ENCODE data around the gene JARID2.
A peak's percentile ranks its signal among the peaks of the same experiment; 100 is the strongest.

Gene JARID2

GRCh38 chr6:15398633-15399275 is 152.9 kb downstream of the JARID2 start:
- no peak overlapping the region for H3K27ac ChIP-seq (ENCODE audit: low read depth, low read length)

GRCh38 chr6:15399641-15400470 is 154.0 kb downstream of the JARID2 start:
- Histone ChIP-seq H3K27ac (ENCODE audit: low read depth, low read length) (0 out of 2 replicates have a peak overlapping the region, but pooled peaks have one; percentile 20), H3K9ac (ENCODE audit: low read depth, low read length) (no peak overlapping the region), H3K9me3 (ENCODE audit: insufficient read depth, low read depth, low read length) (no peaks in the 10 kb centered on the region), H3K4me3 (ENCODE audit: low read length) (no peak overlapping the region), H3K36me3 (ENCODE audit: insufficient read depth, low read length) (no peaks in the 10 kb centered on the region), H3K27me3 (ENCODE audit: insufficient read depth, low read length) (no peaks in the 10 kb centered on the region), H3K4me1 (ENCODE audit: insufficient read depth, low read length) (peaks cover 88% of the 10 kb centered on the region)
- 51% methylated on average over 9 of the region's 9 CpGs for WGBS

More at GRCh38 chr6:15398633-15399275, 152.9 kb downstream of the JARID2 start:
- Histone ChIP-seq H3K9ac (ENCODE audit: low read depth, low read length) (no peak overlapping the region), H3K9me3 (ENCODE audit: insufficient read depth, low read depth, low read length) (no peaks in the 10 kb centered on the region), H3K4me1 (ENCODE audit: insufficient read depth, low read length) (peaks cover 77% of the 10 kb centered on the region), H3K27me3 (ENCODE audit: insufficient read depth, low read length) (no peaks in the 10 kb centered on the region), H3K4me3 (ENCODE audit: low read length) (no peak overlapping the region), H3K36me3 (ENCODE audit: insufficient read depth, low read length) (no peaks in the 10 kb centered on the region)
- 91% methylated on average over 8 of the region's 8 CpGs for WGBS

DNA sequence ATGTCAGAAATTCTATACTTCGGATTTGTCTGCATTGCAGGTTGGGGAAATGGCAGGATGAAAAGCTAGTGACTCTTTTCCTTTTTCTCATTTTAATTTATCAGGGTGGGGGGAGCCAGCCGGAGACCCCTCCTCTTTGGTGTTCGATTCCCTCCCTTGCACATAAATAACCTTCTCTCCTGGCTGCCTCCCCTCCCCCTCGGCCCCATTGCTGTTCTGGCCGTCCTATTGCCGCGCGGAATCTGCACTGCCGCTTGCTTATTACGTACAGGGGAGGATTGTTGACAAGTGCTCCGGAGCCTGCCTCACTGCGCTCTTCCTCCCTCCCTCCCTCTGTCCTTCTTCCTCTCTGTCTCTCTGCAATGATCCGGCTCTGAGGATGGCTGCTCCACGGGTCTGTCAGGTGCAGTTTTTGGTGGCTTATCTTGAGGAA is 154.7 kb downstream of the JARID2 start:
- Histone ChIP-seq H3K27ac (ENCODE audit: low read depth, low read length) (no peak overlapping the region), H3K4me1 (ENCODE audit: insufficient read depth, low read length) (peaks cover 95% of the 10 kb centered on the region)

DNA sequence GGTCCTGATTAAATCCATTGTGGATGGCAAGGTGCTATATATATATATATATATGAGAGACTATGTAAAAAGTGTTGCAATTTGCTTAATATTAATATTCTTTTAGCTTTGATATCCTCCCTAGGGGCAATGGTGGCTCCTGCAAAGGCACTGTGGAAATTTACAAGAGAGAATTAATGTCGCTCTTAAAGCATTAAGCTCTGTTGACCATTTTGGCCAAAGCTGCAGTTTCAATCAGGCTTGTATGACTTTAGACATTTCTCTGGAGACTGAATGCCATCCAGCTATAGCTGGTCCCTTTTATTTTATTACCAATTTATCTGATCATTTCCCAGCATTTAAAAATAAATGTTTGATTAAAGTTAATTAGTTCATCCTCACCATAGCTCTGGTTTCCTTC is 155.3 kb downstream of the JARID2 start:
- Histone ChIP-seq H3K4me3 (ENCODE audit: low read length) (no peak overlapping the region), H3K9ac (ENCODE audit: low read depth, low read length) (no peak overlapping the region), H3K9me3 (ENCODE audit: insufficient read depth, low read depth, low read length) (no peaks in the 10 kb centered on the region), H3K27me3 (ENCODE audit: insufficient read depth, low read length) (no peaks in the 10 kb centered on the region), H3K27ac (ENCODE audit: low read depth, low read length) (no peak overlapping the region), H3K36me3 (ENCODE audit: insufficient read depth, low read length) (no peaks in the 10 kb centered on the region), H3K4me1 (ENCODE audit: insufficient read depth, low read length) (peaks cover 94% of the 10 kb centered on the region)
- WGBS, result 90% methylated on average over 1 of the region's 1 CpG

More for the DNA sequence above, 154.7 kb downstream of the JARID2 start:
- H3K9ac ChIP-seq (ENCODE audit: low read depth, low read length), result no peak overlapping the region
- no peaks in the 10 kb centered on the region for H3K9me3 ChIP-seq (ENCODE audit: insufficient read depth, low read depth, low read length)
- H3K36me3 ChIP-seq (ENCODE audit: insufficient read depth, low read length), result no peaks in the 10 kb centered on the region
- 29% methylated on average over 14 of the region's 14 CpGs for WGBS
- no peaks in the 10 kb centered on the region for H3K27me3 ChIP-seq (ENCODE audit: insufficient read depth, low read length)
- H3K4me3 ChIP-seq (ENCODE audit: low read length), result 0 out of 2 replicates have a peak overlapping the region, but pooled peaks have one; percentile 8

- Histone ChIP-seq H3K9ac (ENCODE audit: low read depth, low read length) (no peak overlapping the region), H3K9me3 (ENCODE audit: insufficient read depth, low read depth, low read length) (no peaks in the 10 kb centered on the region), H3K4me1 (ENCODE audit: insufficient read depth, low read length) (peaks cover 93% of the 10 kb centered on the region), H3K27ac (ENCODE audit: low read depth, low read length) (peak overlapping the region; percentile 23; the same call in 1 of the 2 replicates), H3K4me3 (ENCODE audit: low read length) (no peak overlapping the region), H3K36me3 (ENCODE audit: insufficient read depth, low read length) (no peaks in the 10 kb centered on the region), H3K27me3 (ENCODE audit: insufficient read depth, low read length) (no peaks in the 10 kb centered on the region)
- 94% methylated on average over 2 of the region's 2 CpGs for WGBS
Observed at GRCh38 chr6:15401769-15402250, 155.9 kb downstream of the JARID2 start.

GRCh38 chr6:15402406-15403045 is 156.7 kb downstream of the JARID2 start:
- WGBS, result 82% methylated on average over 8 of the region's 9 CpGs
- H3K4me3 ChIP-seq (ENCODE audit: low read length), result no peak overlapping the region
- H3K36me3 ChIP-seq (ENCODE audit: insufficient read depth, low read length), result no peaks in the 10 kb centered on the region
- peak overlapping the region; percentile 23; the same call in 1 of the 2 replicates for H3K27ac ChIP-seq (ENCODE audit: low read depth, low read length)
- no peak overlapping the region for H3K9ac ChIP-seq (ENCODE audit: low read depth, low read length)
- no peaks in the 10 kb centered on the region for H3K9me3 ChIP-seq (ENCODE audit: insufficient read depth, low read depth, low read length)
- H3K4me1 ChIP-seq (ENCODE audit: insufficient read depth, low read length), result peaks cover 91% of the 10 kb centered on the region
- H3K27me3 ChIP-seq (ENCODE audit: insufficient read depth, low read length), result no peaks in the 10 kb centered on the region

DNA sequence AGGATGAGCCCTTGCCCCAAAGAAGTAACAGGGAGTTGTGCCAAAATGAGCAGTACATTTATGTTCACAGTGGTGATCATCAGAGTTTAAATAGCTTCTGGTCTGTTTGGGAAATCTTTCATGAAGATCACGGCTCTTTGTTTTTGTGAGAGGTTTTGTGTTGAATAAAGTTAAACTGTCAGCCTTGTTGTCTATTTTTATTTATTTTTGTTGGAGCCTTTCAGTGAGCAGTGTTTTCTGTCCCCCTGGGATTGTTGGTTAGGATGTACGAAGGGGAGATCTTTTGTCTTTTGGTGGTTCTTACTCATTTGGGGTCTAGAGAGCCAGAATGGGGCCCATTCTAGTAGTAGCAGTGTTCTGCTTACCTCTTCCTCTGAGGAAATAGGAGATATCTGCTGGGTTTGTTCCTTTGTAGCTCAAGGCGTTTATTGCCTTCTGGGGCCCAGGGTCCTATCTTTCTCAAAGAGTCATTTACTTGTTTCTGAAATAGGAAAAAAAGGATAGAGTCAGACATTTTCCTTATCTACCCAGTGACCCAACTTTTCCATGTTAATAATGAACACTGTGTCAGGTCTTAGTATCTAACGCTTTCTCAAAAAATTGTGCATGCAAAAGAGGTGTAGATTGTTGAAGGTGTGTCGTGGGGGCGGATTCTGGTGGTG is 157.4 kb downstream of the JARID2 start:
- H3K4me3 ChIP-seq (ENCODE audit: low read length), result no peak overlapping the region
- peaks cover 85% of the 10 kb centered on the region for H3K4me1 ChIP-seq (ENCODE audit: insufficient read depth, low read length)
- H3K36me3 ChIP-seq (ENCODE audit: insufficient read depth, low read length), result no peaks in the 10 kb centered on the region
- no peak overlapping the region for H3K9ac ChIP-seq (ENCODE audit: low read depth, low read length)
- WGBS, result 74% methylated on average over 6 of the region's 6 CpGs
- H3K27me3 ChIP-seq (ENCODE audit: insufficient read depth, low read length), result no peaks in the 10 kb centered on the region
- H3K9me3 ChIP-seq (ENCODE audit: insufficient read depth, low read depth, low read length), result no peaks in the 10 kb centered on the region
- peak overlapping the region; percentile 45; the same call in 1 of the 2 replicates for H3K27ac ChIP-seq (ENCODE audit: low read depth, low read length)

DNA sequence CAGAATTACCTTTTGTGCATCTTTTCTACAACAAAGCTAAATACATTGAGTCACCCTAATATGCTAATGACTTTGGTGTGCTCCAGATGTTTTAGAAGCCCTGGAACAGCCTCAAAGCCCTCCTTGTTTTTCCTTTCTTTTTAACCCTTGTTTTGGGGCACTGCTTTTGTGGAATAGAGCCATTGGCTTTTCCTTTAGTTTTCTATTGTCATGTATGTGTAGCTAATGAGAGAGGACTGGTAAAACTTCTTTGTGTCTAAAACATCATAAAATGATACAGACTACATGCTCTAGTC is 158.8 kb downstream of the JARID2 start:
- Histone ChIP-seq H3K27ac (ENCODE audit: low read depth, low read length) (no peak overlapping the region), H3K9me3 (ENCODE audit: insufficient read depth, low read depth, low read length) (no peaks in the 10 kb centered on the region), H3K27me3 (ENCODE audit: insufficient read depth, low read length) (no peaks in the 10 kb centered on the region), H3K4me1 (ENCODE audit: insufficient read depth, low read length) (peaks cover 85% of the 10 kb centered on the region), H3K4me3 (ENCODE audit: low read length) (no peak overlapping the region), H3K9ac (ENCODE audit: low read depth, low read length) (no peak overlapping the region), H3K36me3 (ENCODE audit: insufficient read depth, low read length) (no peaks in the 10 kb centered on the region)

DNA sequence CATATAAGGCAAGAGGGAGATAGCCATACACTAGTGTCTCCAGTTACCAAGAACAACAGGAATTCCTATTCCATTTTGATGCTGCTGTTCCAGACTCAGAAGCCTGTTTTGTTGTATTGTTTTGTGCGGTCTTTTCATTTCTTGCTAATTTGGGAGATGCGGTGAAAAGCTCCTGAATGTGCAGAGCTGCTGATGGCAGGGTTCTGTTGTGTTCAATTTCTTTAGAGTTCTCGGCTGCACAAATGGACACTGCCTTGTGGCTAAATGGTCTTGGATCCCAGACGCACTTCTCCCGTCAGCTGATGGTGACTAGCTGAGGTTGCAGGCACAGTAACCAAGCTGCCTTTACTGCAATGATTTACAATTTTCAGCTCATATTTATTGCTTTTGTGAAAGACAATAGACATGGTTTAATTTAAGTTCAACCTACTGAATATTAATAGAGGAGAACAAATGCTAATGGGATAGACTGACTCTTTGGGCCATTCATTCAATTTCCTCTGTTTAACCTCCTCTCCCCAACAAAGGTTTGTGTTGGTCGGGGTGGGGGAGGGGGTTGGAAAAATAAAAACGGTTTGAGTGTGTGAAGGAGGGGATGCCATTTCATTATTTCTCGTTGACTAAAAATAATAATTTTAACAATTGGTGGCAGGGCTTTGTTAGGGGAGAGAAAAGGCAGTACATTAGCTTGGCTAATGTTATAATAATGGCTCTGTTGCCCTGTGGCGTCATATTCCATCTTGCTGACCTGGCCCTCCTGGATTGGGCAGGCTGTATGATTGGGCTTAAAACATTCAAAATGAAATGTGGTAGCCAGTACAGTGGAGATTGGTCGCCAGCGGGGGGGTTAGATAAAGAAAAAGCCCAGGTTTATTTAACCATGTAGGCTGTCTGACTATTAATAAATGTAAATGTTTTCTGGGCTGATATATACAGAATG is 159.5 kb downstream of the JARID2 start:
- Histone ChIP-seq H3K27ac (ENCODE audit: low read depth, low read length) (peak overlapping the region; percentile 9; the same call in 1 of the 2 replicates), H3K4me3 (ENCODE audit: low read length) (no peak overlapping the region), H3K9ac (ENCODE audit: low read depth, low read length) (no peak overlapping the region), H3K9me3 (ENCODE audit: insufficient read depth, low read depth, low read length) (no peaks in the 10 kb centered on the region), H3K27me3 (ENCODE audit: insufficient read depth, low read length) (no peaks in the 10 kb centered on the region), H3K4me1 (ENCODE audit: insufficient read depth, low read length) (peaks cover 86% of the 10 kb centered on the region), H3K36me3 (ENCODE audit: insufficient read depth, low read length) (peaks cover 7% of the 10 kb centered on the region)
- WGBS, result 90% methylated on average over 9 of the region's 11 CpGs

GRCh38 chr6:15406452-15406851 is 160.6 kb downstream of the JARID2 start:
- H3K4me1 ChIP-seq (ENCODE audit: insufficient read depth, low read length), result peaks cover 86% of the 10 kb centered on the region
- no peak overlapping the region for H3K9ac ChIP-seq (ENCODE audit: low read depth, low read length)
- H3K27ac ChIP-seq (ENCODE audit: low read depth, low read length), result no peak overlapping the region
- no peak overlapping the region for H3K4me3 ChIP-seq (ENCODE audit: low read length)
- H3K36me3 ChIP-seq (ENCODE audit: insufficient read depth, low read length), result peaks cover 17% of the 10 kb centered on the region
- no peaks in the 10 kb centered on the region for H3K9me3 ChIP-seq (ENCODE audit: insufficient read depth, low read depth, low read length)
- H3K27me3 ChIP-seq (ENCODE audit: insufficient read depth, low read length), result no peaks in the 10 kb centered on the region
- no CpG with 5 or more reads among the region's 1 CpG for WGBS

Measured in HUES64 (cell line).